ENCODE data around the gene SMS.

- TF ChIP-seq CTCF (IDR thresholded peaks at IDR 0.05; ENCODE audit: insufficient read depth, low read length), result peak; percentile 78
- TF ChIP-seq POLR2AphosphoS5 (IDR thresholded peaks at IDR 0.05; ENCODE audit: low read depth), result no peak
- TF ChIP-seq REST (IDR thresholded peaks at IDR 0.05; ENCODE audit: insufficient replicate concordance, low read depth), result no peak
Measured at GRCh38 chrX:21985332-21985777, 44.8 kb downstream of the SMS start.
